Measurements from ENCODE around the gene ITK. TPM values are rescaled to one million over a fixed set of nuclear protein-coding genes. Genes with fewer than 3 reads are reported as not detected.

ITK gene
- total and polyA plus RNA-seq, 2 donors (not counting 1 experiment from before 2014, with no cell fraction given), result 0.75 to 1.1 TPM

DNA sequence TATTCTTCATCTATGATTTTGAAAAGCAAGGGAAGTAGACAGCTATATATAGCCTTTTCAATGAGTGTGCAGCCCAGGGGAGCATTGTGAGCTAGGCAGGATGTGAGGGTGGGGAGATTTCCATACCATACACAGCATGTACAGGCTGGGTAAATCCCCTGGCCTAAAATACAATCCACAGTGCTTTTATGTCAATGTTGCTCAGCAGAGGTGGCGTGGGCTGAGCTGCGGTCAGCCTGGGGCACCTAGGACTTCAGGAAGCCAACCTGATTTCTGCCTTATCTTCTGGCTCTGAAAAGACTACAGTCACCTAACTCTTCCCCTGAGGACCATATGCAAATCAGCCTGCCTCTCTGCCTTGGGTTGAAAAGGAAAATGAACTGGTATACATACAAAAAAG, 8.2 kb upstream of the ITK start:
- Histone ChIP-seq H3K9ac (ENCODE audit: low read length) (peak overlapping the region; percentile 49), H3K4me3 (ENCODE audit: control extremely low read depth in 1 of 5, extremely low read depth in 1 of 5, insufficient read depth in 1 of 5, low read depth in 2 of 5, low read length in 4 of 5) (peak overlapping the region in 3 of 5 experiments; percentile 4 to 34 (median 9)), H3K36me3 (replicated peaks in 1 of 2; ENCODE audit: control extremely low read depth in 1 of 2, control insufficient read depth in 1 of 2, extremely low read depth in 1 of 2, insufficient read depth in 2 of 2, low read length in 1 of 2) (no peaks in the 10 kb centered on the region), H3K4me1 (ENCODE audit: control insufficient read depth in 2 of 2, insufficient read depth in 2 of 2, low read length in 2 of 2) (peaks cover 13 to 16% of the 10 kb centered on the region in 2 donors), H2AFZ (ENCODE audit: insufficient read depth, low read depth, low read length, poor library complexity, severe bottlenecking) (peak overlapping the region; percentile 45), H4K20me1 (ENCODE audit: control insufficient read depth, insufficient read depth, low read length, poor library complexity, severe bottlenecking) (no peaks in the 10 kb centered on the region), H3K9me3 (ENCODE audit: control extremely low read depth in 1 of 3, control insufficient read depth in 2 of 3, insufficient read depth in 1 of 3, low read length in 2 of 3) (peaks cover 0 to 7% (median 5%) of the 10 kb centered on the region in 3 donors), H3K27ac (ENCODE audit: low read length in 2 of 2) (peak overlapping the region; percentile 45 to 57), H3K27me3 (replicated peaks in 1 of 4; ENCODE audit: control extremely low read depth in 1 of 4, control insufficient read depth in 3 of 4, insufficient read depth in 4 of 4, low read length in 3 of 4) (no peaks in the 10 kb centered on the region), H3K79me2 (ENCODE audit: control insufficient read depth, insufficient read depth, low read length) (no peaks in the 10 kb centered on the region), H3K4me2 (replicated peaks; ENCODE audit: low read depth, low read length, poor library complexity, severe bottlenecking) (peak overlapping the region; percentile 71)
- CTCF ChIA-PET, result interaction anchor here (0.7 to 1.6 kb wide), 3 partner anchors 20 to 24 kb away, joined by 3 to 5 read pairs (median 4); no protein-coding TSS in a partner anchor
- peak; percentile 91 for ATAC-seq (ENCODE audit: low read depth)
- peak overlapping the region; percentile 65 for H3K27ac Mint-ChIP-seq
- DNase-seq, result peak; percentile 71
- no peaks in the 10 kb centered on the region for H3K27me3 Mint-ChIP-seq
- WGBS (ENCODE audit: insufficient coverage), result 13% methylated on average over 2 of the region's 2 CpGs
- peaks cover 2% of the 10 kb centered on the region for H3K9me3 Mint-ChIP-seq (ENCODE audit: insufficient read depth)
- peaks cover 24% of the 10 kb centered on the region for H3K4me1 Mint-ChIP-seq
- H3K4me3 Mint-ChIP-seq, result peak overlapping the region; percentile 48
- TF ChIP-seq, protein P1, sequence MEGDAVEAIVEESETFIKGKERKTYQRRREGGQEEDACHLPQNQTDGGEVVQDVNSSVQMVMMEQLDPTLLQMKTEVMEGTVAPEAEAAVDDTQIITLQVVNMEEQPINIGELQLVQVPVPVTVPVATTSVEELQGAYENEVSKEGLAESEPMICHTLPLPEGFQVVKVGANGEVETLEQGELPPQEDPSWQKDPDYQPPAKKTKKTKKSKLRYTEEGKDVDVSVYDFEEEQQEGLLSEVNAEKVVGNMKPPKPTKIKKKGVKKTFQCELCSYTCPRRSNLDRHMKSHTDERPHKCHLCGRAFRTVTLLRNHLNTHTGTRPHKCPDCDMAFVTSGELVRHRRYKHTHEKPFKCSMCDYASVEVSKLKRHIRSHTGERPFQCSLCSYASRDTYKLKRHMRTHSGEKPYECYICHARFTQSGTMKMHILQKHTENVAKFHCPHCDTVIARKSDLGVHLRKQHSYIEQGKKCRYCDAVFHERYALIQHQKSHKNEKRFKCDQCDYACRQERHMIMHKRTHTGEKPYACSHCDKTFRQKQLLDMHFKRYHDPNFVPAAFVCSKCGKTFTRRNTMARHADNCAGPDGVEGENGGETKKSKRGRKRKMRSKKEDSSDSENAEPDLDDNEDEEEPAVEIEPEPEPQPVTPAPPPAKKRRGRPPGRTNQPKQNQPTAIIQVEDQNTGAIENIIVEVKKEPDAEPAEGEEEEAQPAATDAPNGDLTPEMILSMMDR (IDR thresholded peaks at IDR 0.05), result no peak
- no peak for TF ChIP-seq EZH2 (IDR thresholded peaks at IDR 0.05; ENCODE audit: borderline replicate concordance, insufficient read depth, low read depth, low read length, poor library complexity, severe bottlenecking)
- intact Hi-C loops (cut with micrococcal nuclease), result loop anchor here (5.0 kb wide), 1 partner anchor 45 kb away; no protein-coding TSS in a partner anchor
- POLR2A ChIA-PET, result no interaction called here

- Mint-ChIP-seq H3K9me3 (ENCODE audit: insufficient read depth) (no peaks in the 10 kb centered on the region), H3K4me1 (peaks cover 24% of the 10 kb centered on the region), H3K4me3 (no peak overlapping the region), H3K27ac (no peak overlapping the region), H3K27me3 (no peaks in the 10 kb centered on the region)
- peaks cover 13 to 16% of the 10 kb centered on the region in 2 donors for H3K4me1 ChIP-seq (ENCODE audit: control insufficient read depth in 2 of 2, insufficient read depth in 2 of 2, low read length in 2 of 2)
- TF ChIP-seq, protein P1 (IDR thresholded peaks at IDR 0.05), result no peak
- TF ChIP-seq EZH2 (IDR thresholded peaks at IDR 0.05; ENCODE audit: borderline replicate concordance, insufficient read depth, low read depth, low read length, poor library complexity, severe bottlenecking), result no peak
- no peaks in the 10 kb centered on the region for H3K36me3 ChIP-seq (replicated peaks in 1 of 2; ENCODE audit: control extremely low read depth in 1 of 2, control insufficient read depth in 1 of 2, extremely low read depth in 1 of 2, insufficient read depth in 2 of 2, low read length in 1 of 2)
- H3K27me3 ChIP-seq (replicated peaks in 1 of 4; ENCODE audit: control extremely low read depth in 1 of 4, control insufficient read depth in 3 of 4, insufficient read depth in 4 of 4, low read length in 3 of 4), result no peaks in the 10 kb centered on the region
- H3K27ac ChIP-seq (ENCODE audit: low read length in 2 of 2), result no peak overlapping the region
- H3K79me2 ChIP-seq (ENCODE audit: control insufficient read depth, insufficient read depth, low read length), result no peaks in the 10 kb centered on the region
- peaks cover 0 to 7% (median 5%) of the 10 kb centered on the region in 3 donors for H3K9me3 ChIP-seq (ENCODE audit: control extremely low read depth in 1 of 3, control insufficient read depth in 2 of 3, insufficient read depth in 1 of 3, low read length in 2 of 3)
- ATAC-seq (ENCODE audit: low read depth), result no peak
- no peak overlapping the region for H3K9ac ChIP-seq (ENCODE audit: low read length)
- no peak overlapping the region for H3K4me2 ChIP-seq (replicated peaks; ENCODE audit: low read depth, low read length, poor library complexity, severe bottlenecking)
- no peaks in the 10 kb centered on the region for H4K20me1 ChIP-seq (ENCODE audit: control insufficient read depth, insufficient read depth, low read length, poor library complexity, severe bottlenecking)
- no peak overlapping the region for H2AFZ ChIP-seq (ENCODE audit: insufficient read depth, low read depth, low read length, poor library complexity, severe bottlenecking)
- POLR2A ChIA-PET, result interaction anchor here (0.6 kb wide), 1 partner anchor 32 kb away, joined by 4 read pairs; no protein-coding TSS in a partner anchor
- CTCF ChIA-PET, result interaction anchor here (1.2 kb wide), 1 partner anchor 26 kb away, joined by 3 read pairs; no protein-coding TSS in a partner anchor
- intact Hi-C loops (cut with micrococcal nuclease), result no loop called here
- 100% methylated on average over 5 of the region's 8 CpGs for WGBS (ENCODE audit: insufficient coverage)
- DNase-seq, result no peak
- H3K4me3 ChIP-seq (ENCODE audit: control extremely low read depth in 1 of 5, extremely low read depth in 1 of 5, insufficient read depth in 1 of 5, low read depth in 2 of 5, low read length in 4 of 5), result no peak overlapping the region
Observed at GRCh38 chr5:157175071-157175612, 5.5 kb upstream of the ITK start.

Data from B cell (primary cell).